IMR-90 (cell line): ENCODE results near the gene NDUFB7. TPM values are rescaled to one million over a fixed set of nuclear protein-coding genes. Genes with fewer than 3 reads are reported as not detected.

Experiments used
- ATAC-seq: fragments of 200-7000 bp; cut with Tn5 transposase; 2 replicates; pipeline ENCODE4 v1.9.1; 2020; ENCODE audit warnings: low read depth, mild to moderate bottlenecking, moderate library complexity
- BruUV-seq: library from RNA; stranded (reverse); fragments of 400-500 nt; replicated peaks from 2 replicates; lab custom pipeline; 2021; lab: Mats Ljungman, UMichigan
- CTCF ChIA-PET: fragments of 300-600 bp; formaldehyde crosslinking; extraction: SDS; loops from one replicate; lab custom pipeline; 2021; ENCODE audit warnings: antibody characterized with exemption; lab: Yijun Ruan, JAX
- POLR2A ChIA-PET: fragments of 300-600 bp; sonication (Branson Sonifier 250); formaldehyde crosslinking; loops from one replicate; lab custom pipeline; 2022; ENCODE audit warnings: antibody characterized with exemption; ENCODE audit not compliant: unreplicated experiment; lab: Charles Lee
- DNase-seq: peaks from one replicate; pipeline ENCODE4 v3.0.0; 2013
- H2AFZ ChIP-seq: replicated peaks from 2 replicates; pipeline ENCODE3; 2013; ENCODE audit warnings: low read length, mild to moderate bottlenecking; ENCODE audit not compliant: poor library complexity
- H2AK5ac ChIP-seq: 2 replicates; pipeline ENCODE4 v1.6.1; 2013; ENCODE audit warnings: low read depth, low read length, inconsistent platforms
- H2AK9ac ChIP-seq: replicated peaks from 2 replicates; pipeline ENCODE3; 2013; ENCODE audit warnings: mild to moderate bottlenecking, low read depth, low read length, moderate library complexity; ENCODE audit not compliant: poor library complexity
- H2BK120ac ChIP-seq: 2 replicates; pipeline ENCODE4 v1.6.1; 2013; ENCODE audit warnings: low read depth, low read length, inconsistent platforms
- H2BK15ac ChIP-seq: 3 replicates; pipeline ENCODE4 v1.6.1; 2013; ENCODE audit warnings: low read depth, low read length, inconsistent platforms
- H2BK20ac ChIP-seq: 2 replicates; pipeline ENCODE4 v1.6.1; 2013; ENCODE audit warnings: low read depth, mild to moderate bottlenecking, inconsistent platforms, low read length, moderate library complexity
- H2BK5ac ChIP-seq: 2 replicates; pipeline ENCODE4 v1.6.1; 2013; ENCODE audit warnings: mild to moderate bottlenecking, low read depth, low read length, inconsistent platforms; ENCODE audit not compliant: poor library complexity, severe bottlenecking
- H3K14ac ChIP-seq: replicated peaks from 2 replicates; pipeline ENCODE4 v1.6.1; 2013; ENCODE audit warnings: low read depth, low read length, inconsistent platforms
- H3K18ac ChIP-seq: 2 replicates; pipeline ENCODE4 v1.6.1; 2013; ENCODE audit warnings: low read depth, low read length, control low read depth
- H3K23ac ChIP-seq: 2 replicates; pipeline ENCODE4 v1.6.1; 2013; ENCODE audit warnings: low read depth, low read length, inconsistent platforms
- H3K27ac ChIP-seq: 2 replicates; pipeline ENCODE4 v1.5.1; 2013; ENCODE audit warnings: mild to moderate bottlenecking, control low read depth, low read length; ENCODE audit not compliant: insufficient read depth
- H3K27me3 ChIP-seq: 2 replicates; pipeline ENCODE4 v1.6.1; 2013; ENCODE audit warnings: low read length; ENCODE audit not compliant: control insufficient read depth, insufficient read depth
- H3K36me3 ChIP-seq: 2 replicates; pipeline ENCODE4 v1.6.1; 2013; ENCODE audit warnings: low read length, mixed read lengths; ENCODE audit not compliant: control insufficient read depth, insufficient read depth
- H3K4ac ChIP-seq: 2 replicates; pipeline ENCODE4 v1.6.1; 2013; ENCODE audit warnings: low read depth, low read length, inconsistent platforms
- H3K4me1 ChIP-seq: 2 replicates; pipeline ENCODE4 v1.6.1; 2013; ENCODE audit warnings: low read length, mixed read lengths; ENCODE audit not compliant: control insufficient read depth, insufficient read depth
- H3K4me2 ChIP-seq: 2 replicates; pipeline ENCODE4 v1.6.1; 2013; ENCODE audit warnings: low read depth, mild to moderate bottlenecking, control low read depth, low read length, moderate library complexity
- H3K4me3 ChIP-seq: 2 replicates; pipeline ENCODE4 v1.5.1; 2013; ENCODE audit warnings: low read depth, mild to moderate bottlenecking, control low read depth, low read length, moderate library complexity; ENCODE audit not compliant: insufficient read depth
- H3K56ac ChIP-seq: 2 replicates; pipeline ENCODE4 v1.6.1; 2013; ENCODE audit warnings: low read length, inconsistent platforms; ENCODE audit not compliant: insufficient read depth; ENCODE audit errors: extremely low read depth
- H3K79me1 ChIP-seq, 2 experiments: 2 replicates each; pipeline ENCODE4 v1.6.1; 2013; ENCODE audit warnings: low read length in 2 of 2, inconsistent platforms in 1 of 2, low read depth in 1 of 2
- H3K9ac ChIP-seq: 2 replicates; pipeline ENCODE4 v1.6.1; 2013; ENCODE audit warnings: low read depth, low read length, control low read depth
- H3K9me1 ChIP-seq: 2 replicates; pipeline ENCODE4 v1.6.1; 2013; ENCODE audit warnings: low read length, inconsistent platforms; ENCODE audit not compliant: insufficient read depth
- H3K9me3 ChIP-seq: 2 replicates; pipeline ENCODE4 v1.6.1; 2013; ENCODE audit warnings: low read length; ENCODE audit not compliant: control insufficient read depth, insufficient read depth
- H4K20me1 ChIP-seq: 2 replicates; pipeline ENCODE4 v1.6.1; 2013; ENCODE audit warnings: low read length, inconsistent platforms; ENCODE audit not compliant: insufficient read depth
- H4K5ac ChIP-seq: 2 replicates; pipeline ENCODE4 v1.6.1; 2013; ENCODE audit warnings: mild to moderate bottlenecking, low read depth, low read length, control low read depth
- H4K8ac ChIP-seq, 2 experiments: 2 replicates each; pipeline ENCODE4 v1.6.1; 2013; ENCODE audit warnings: low read depth in 2 of 2, low read length in 2 of 2, control low read depth in 1 of 2, inconsistent platforms in 1 of 2
- H4K91ac ChIP-seq: 2 replicates; pipeline ENCODE4 v1.6.1; 2013; ENCODE audit warnings: low read depth, low read length, inconsistent platforms; ENCODE audit not compliant: insufficient read depth
- BHLHE40 ChIP-seq: fragments of 150-350 bp; IDR thresholded peaks from 2 replicates; pipeline ENCODE4 v1.6.1; 2016; ENCODE audit warnings: mild to moderate bottlenecking, low read depth, low read length
- CTCF ChIP-seq: conservative IDR thresholded peaks from 2 replicates; pipeline ENCODE4 v1.5.1; 2012; ENCODE audit warnings: mild to moderate bottlenecking, low read depth, low read length, improper control_type of control experiment
- ELK1 ChIP-seq: fragments of 150-350 bp; IDR thresholded peaks from 2 replicates; pipeline ENCODE4 v1.6.1; 2016; ENCODE audit warnings: low read depth, mild to moderate bottlenecking, low read length, moderate library complexity, borderline replicate concordance
- MAZ ChIP-seq: IDR thresholded peaks from 2 replicates; pipeline ENCODE4 v1.6.1; 2012; ENCODE audit warnings: low read depth, mild to moderate bottlenecking, low read length, improper control_type of control experiment, moderate library complexity, borderline replicate concordance
- MXI1 ChIP-seq: IDR thresholded peaks from 2 replicates; pipeline ENCODE4 v1.6.1; 2012; ENCODE audit warnings: low read depth, mild to moderate bottlenecking, low read length, moderate library complexity, borderline replicate concordance
- NFE2L2 ChIP-seq: fragments of 150-350 bp; IDR thresholded peaks from 2 replicates; pipeline ENCODE4 v1.6.1; 2016; ENCODE audit warnings: low read depth, mild to moderate bottlenecking, low read length
- RCOR1 ChIP-seq: IDR thresholded peaks from 2 replicates; pipeline ENCODE4 v1.6.1; 2012; ENCODE audit warnings: mild to moderate bottlenecking, low read length, improper control_type of control experiment; ENCODE audit not compliant: insufficient replicate concordance
- SMC3 ChIP-seq: fragments of 150-350 bp; IDR thresholded peaks from 2 replicates; pipeline ENCODE4 v1.6.1; 2016; ENCODE audit warnings: low read depth, mild to moderate bottlenecking, antibody characterized with exemption, low read length, moderate library complexity
- WGBS, 2 experiments: methylation state at CpG; one replicate each; pipeline versions ENCODE4 v1.1.5 to v1.1.7; 2013; ENCODE audit warnings: missing lambda C conversion rate in 2 of 2; ENCODE audit not compliant: insufficient read length in 1 of 2; ENCODE audit errors: extremely low coverage in 2 of 2; 5-methylcytosine and 5-hydroxymethylcytosine counted together
- dilution Hi-C: fragments of 300-500 bp; cut with HindIII; formaldehyde crosslinking; loops from one replicate; pipeline ENCODE4 v1.14.3; 2018; ENCODE audit warnings: low sequenced_read_pairs; ENCODE audit not compliant: unreplicated experiment
- in situ Hi-C: fragments of 300-500 bp; cut with MboI; formaldehyde crosslinking; loops from 3 replicates; pipeline ENCODE4 v1.14.3; 2019; ENCODE audit warnings: low sequenced_read_pairs, inconsistent platforms, mixed read lengths
- intact Hi-C: fragments of 100-400 bp; cut with micrococcal nuclease; formaldehyde crosslinking; loops from 2 replicates; pipeline ENCODE4 v1.10.0; 2022
- polyA plus RNA-seq, 3 experiments: library from polyadenylated mRNA; depleted of rRNA; stranded (reverse); fragments of >200 nt; gene quantifications; 2 replicates each; pipeline ENCODE4 v1.2.3, GENCODE V29; 2012; ENCODE audit warnings: low replicate concordance in 1 of 3
- total RNA-seq: library from RNA; depleted of rRNA; stranded (reverse); fragments of >200 nt; gene quantifications from 2 replicates; pipeline ENCODE4 v1.2.3, GENCODE V29; 2012
- TF ChIP-seq, protein P1 (sequence below): fragments of 150-350 bp; IDR thresholded peaks from 2 replicates; pipeline ENCODE4 v1.6.1; 2017; ENCODE audit warnings: mild to moderate bottlenecking, antibody characterized with exemption, low read length, low read depth

The NDUFB7 gene
- total and polyA plus RNA-seq, 2 of the 4 experiments (the other 2 are of a cell fraction): 436 to 523 TPM

DNA sequence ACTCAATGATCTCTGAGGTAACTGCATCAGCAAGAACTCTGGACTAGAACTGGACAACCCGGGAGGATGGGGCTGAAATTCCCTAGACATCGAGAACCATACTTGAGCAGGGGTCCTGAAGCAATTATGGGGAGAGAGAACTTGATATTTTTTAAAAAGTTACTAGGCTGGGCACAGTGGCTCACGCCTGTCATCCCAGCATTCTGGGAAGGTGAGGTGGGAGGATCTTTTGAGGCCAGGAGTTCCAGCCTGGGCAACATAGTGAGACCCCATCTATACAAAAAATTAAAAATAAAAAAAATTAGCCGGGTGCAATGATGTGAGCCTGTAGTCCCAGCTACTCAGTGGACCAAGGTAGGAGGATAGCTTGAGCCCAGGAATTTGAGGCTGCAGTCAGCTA is 51.3 kb downstream of the NDUFB7 start:
- no peak overlapping the region for H3K4me2 ChIP-seq
- peaks cover 23% of the 10 kb centered on the region for H4K20me1 ChIP-seq
- no peak overlapping the region for H3K9ac ChIP-seq
- intact Hi-C loops (no loop called here), dilution Hi-C loops (no loop called here), in situ Hi-C loops (no loop called here)
- H3K79me1 ChIP-seq: peaks cover 7 to 26% of the 10 kb centered on the region in 2 experiments; a peak in 3 of 4 replicates
- POLR2A ChIA-PET: no interaction called here
- H3K4ac ChIP-seq: peak overlapping the region; percentile 19; the same call in 1 of the 2 replicates
- H2BK5ac ChIP-seq: peak overlapping the region; percentile 74
- peak overlapping the region; percentile 70 to 99; a peak in 2 of 4 replicates for H4K8ac ChIP-seq
- BruUV-seq: no TSS peak
- no peak overlapping the region for H3K56ac ChIP-seq
- H4K5ac ChIP-seq: no peak overlapping the region
- DNase-seq: no peak
- WGBS, 2 experiments: no CpG with 5 or more reads among the region's 4 CpGs
- no peaks in the 10 kb centered on the region for H3K9me3 ChIP-seq
- no peak overlapping the region for H2BK120ac ChIP-seq
- peaks cover 17% of the 10 kb centered on the region for H3K4me1 ChIP-seq
- CTCF ChIA-PET: no interaction called here
- H4K91ac ChIP-seq: no peak overlapping the region; the same call in 1 of the 2 replicates
- no peak for ATAC-seq
- H3K14ac ChIP-seq: no peak overlapping the region
- no peaks in the 10 kb centered on the region for H3K27me3 ChIP-seq
- H2BK15ac ChIP-seq: no peak overlapping the region
- H3K36me3 ChIP-seq: peaks cover 13% of the 10 kb centered on the region
- TF ChIP-seq MXI1 (no peak), SMC3 (no peak), ELK1 (no peak), MAZ (no peak), RCOR1 (no peak), NFE2L2 (no peak), BHLHE40 (no peak), CTCF (no peak)
- TF ChIP-seq, protein P1, sequence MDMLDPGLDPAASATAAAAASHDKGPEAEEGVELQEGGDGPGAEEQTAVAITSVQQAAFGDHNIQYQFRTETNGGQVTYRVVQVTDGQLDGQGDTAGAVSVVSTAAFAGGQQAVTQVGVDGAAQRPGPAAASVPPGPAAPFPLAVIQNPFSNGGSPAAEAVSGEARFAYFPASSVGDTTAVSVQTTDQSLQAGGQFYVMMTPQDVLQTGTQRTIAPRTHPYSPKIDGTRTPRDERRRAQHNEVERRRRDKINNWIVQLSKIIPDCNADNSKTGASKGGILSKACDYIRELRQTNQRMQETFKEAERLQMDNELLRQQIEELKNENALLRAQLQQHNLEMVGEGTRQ: no peak
- H3K23ac ChIP-seq: peak overlapping the region; percentile 24; the same call in 1 of the 2 replicates
- H3K9me1 ChIP-seq: peaks cover 9% of the 10 kb centered on the region
- peak overlapping the region; percentile 44 for H2AK9ac ChIP-seq
- no peak overlapping the region for H3K27ac ChIP-seq
- peak overlapping the region; percentile 29; the same call in 1 of the 2 replicates for H2BK20ac ChIP-seq
- no peak overlapping the region for H2AFZ ChIP-seq
- no peak overlapping the region for H3K4me3 ChIP-seq
- H3K18ac ChIP-seq: no peak overlapping the region; the same call in 1 of the 2 replicates
- H2AK5ac ChIP-seq: peak overlapping the region; percentile 43
